ENCODE results near the gene CMC2. TPM values are rescaled to one million over a fixed set of nuclear protein-coding genes. Genes with fewer than 3 reads are reported as not detected.

Gene CMC2
- total RNA-seq, 1 donor from 2014 or later: 52.0 TPM

- no peak for TF ChIP-seq CTCF (IDR thresholded peaks at IDR 0.05; ENCODE audit: insufficient read depth, low read length, poor library complexity, severe bottlenecking)
- no peaks in the 10 kb centered on the region for H3K27me3 ChIP-seq (ENCODE audit: control insufficient read depth, insufficient read depth, low read length)
- no peak for DNase-seq (ENCODE audit: low read depth)
- no peaks in the 10 kb centered on the region for H3K36me3 ChIP-seq (ENCODE audit: control insufficient read depth, insufficient read depth, low read length)
- H3K4me3 ChIP-seq (ENCODE audit: low read depth, low read length): no peak overlapping the region
Observed at GRCh38 chr16:80940069-80940856, 66.4 kb downstream of the CMC2 start.

- no peak for DNase-seq (ENCODE audit: low read depth)
Observed at GRCh38 chr16:80938879-80939260, 67.8 kb downstream of the CMC2 start.

DNA sequence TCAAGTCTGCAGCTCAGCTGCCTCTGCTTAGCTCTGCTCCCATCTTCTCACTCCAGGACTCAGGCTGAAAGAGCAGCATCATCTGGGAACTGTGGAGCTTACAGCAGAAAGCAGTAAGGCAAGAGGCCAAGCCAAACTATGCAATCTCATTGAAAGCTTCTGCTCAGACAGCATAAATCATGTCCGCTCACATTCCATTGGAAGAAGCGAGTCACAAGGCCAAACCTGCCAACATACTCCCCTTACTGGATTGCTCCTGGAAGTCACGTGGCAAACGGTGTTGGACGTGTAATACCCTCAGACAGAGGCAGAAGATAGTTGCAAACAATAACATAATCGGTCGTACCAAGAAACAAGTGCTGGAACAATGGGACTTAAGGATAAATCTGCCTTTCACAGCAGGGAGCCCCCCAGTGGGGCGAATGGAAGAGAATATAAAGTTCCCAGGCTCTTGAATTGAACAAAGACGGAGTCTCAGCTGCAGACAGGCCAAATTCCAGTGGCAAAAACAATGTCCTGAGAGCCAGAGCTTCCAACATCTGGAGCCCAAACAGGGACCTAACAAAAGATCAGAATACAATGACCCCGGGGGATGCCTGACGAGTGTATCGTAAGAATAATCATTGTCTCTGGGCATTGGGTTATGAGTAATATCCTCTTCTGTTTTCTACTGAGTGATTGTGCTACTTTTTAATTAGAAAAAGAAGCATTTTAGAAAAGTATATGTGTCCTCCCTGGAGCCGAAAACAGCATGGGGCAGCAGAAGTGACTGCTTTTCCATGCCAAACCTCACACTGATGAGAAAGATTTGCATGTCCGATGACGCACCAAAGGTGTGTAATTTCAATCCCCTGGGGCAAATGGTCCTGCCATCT lies 68.4 kb downstream of the CMC2 start:
- no peak overlapping the region for H3K4me3 ChIP-seq (ENCODE audit: low read depth, low read length)
- no peaks in the 10 kb centered on the region for H3K27me3 ChIP-seq (ENCODE audit: control insufficient read depth, insufficient read depth, low read length)
- H3K36me3 ChIP-seq (ENCODE audit: control insufficient read depth, insufficient read depth, low read length): no peaks in the 10 kb centered on the region
- TF ChIP-seq CTCF (IDR thresholded peaks at IDR 0.05; ENCODE audit: insufficient read depth, low read length, poor library complexity, severe bottlenecking): no peak
- DNase-seq (ENCODE audit: low read depth): peak; percentile 28

More at GRCh38 chr16:80938879-80939260, 67.8 kb downstream of the CMC2 start:
- Histone ChIP-seq H3K27me3 (ENCODE audit: control insufficient read depth, insufficient read depth, low read length) (no peaks in the 10 kb centered on the region), H3K4me3 (ENCODE audit: low read depth, low read length) (no peak overlapping the region), H3K36me3 (ENCODE audit: control insufficient read depth, insufficient read depth, low read length) (no peaks in the 10 kb centered on the region)
- TF ChIP-seq CTCF (IDR thresholded peaks at IDR 0.05; ENCODE audit: insufficient read depth, low read length, poor library complexity, severe bottlenecking): no peak

GRCh38 chr16:80936410-80936809 lies 70.3 kb downstream of the CMC2 start:
- no peak for DNase-seq (ENCODE audit: low read depth)
- TF ChIP-seq CTCF (IDR thresholded peaks at IDR 0.05; ENCODE audit: insufficient read depth, low read length, poor library complexity, severe bottlenecking): no peak
- no peaks in the 10 kb centered on the region for H3K36me3 ChIP-seq (ENCODE audit: control insufficient read depth, insufficient read depth, low read length)
- no peaks in the 10 kb centered on the region for H3K27me3 ChIP-seq (ENCODE audit: control insufficient read depth, insufficient read depth, low read length)
- no peak overlapping the region for H3K4me3 ChIP-seq (ENCODE audit: low read depth, low read length)

DNA sequence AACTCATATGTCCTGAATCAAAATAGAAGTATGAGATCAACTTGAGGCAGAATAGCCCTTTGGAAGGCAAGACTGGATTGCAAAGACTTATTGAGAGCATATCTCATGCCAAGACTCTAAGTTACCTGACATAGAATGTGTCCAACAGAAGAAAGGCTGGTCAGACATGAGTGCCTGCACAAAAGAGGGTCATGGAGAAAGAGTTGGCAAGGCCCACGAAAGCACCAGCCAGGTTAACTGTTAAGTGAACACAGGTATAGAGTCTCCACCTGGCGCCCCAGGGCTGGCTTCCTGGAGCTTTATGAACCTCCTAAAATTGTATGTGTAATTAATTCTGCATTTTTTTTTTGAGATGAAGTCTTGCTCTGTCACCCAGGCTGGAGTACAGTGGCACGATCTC lies 71.0 kb downstream of the CMC2 start:
- Histone ChIP-seq H3K27me3 (ENCODE audit: control insufficient read depth, insufficient read depth, low read length) (no peaks in the 10 kb centered on the region), H3K4me3 (ENCODE audit: low read depth, low read length) (no peak overlapping the region), H3K36me3 (ENCODE audit: control insufficient read depth, insufficient read depth, low read length) (no peaks in the 10 kb centered on the region)
- no peak for TF ChIP-seq CTCF (IDR thresholded peaks at IDR 0.05; ENCODE audit: insufficient read depth, low read length, poor library complexity, severe bottlenecking)
- DNase-seq (ENCODE audit: low read depth): no peak

All from kidney epithelial cell (primary cell).